OCI-M2 (cell line): ENCODE data around the gene PCDHA1.

Experiments
- DNase-seq: peaks from one replicate; lab custom pipeline; 2025; ENCODE audit not compliant: unreplicated experiment; lab: John Stamatoyannopoulos, UW

PCDHA1 gene

DNA sequence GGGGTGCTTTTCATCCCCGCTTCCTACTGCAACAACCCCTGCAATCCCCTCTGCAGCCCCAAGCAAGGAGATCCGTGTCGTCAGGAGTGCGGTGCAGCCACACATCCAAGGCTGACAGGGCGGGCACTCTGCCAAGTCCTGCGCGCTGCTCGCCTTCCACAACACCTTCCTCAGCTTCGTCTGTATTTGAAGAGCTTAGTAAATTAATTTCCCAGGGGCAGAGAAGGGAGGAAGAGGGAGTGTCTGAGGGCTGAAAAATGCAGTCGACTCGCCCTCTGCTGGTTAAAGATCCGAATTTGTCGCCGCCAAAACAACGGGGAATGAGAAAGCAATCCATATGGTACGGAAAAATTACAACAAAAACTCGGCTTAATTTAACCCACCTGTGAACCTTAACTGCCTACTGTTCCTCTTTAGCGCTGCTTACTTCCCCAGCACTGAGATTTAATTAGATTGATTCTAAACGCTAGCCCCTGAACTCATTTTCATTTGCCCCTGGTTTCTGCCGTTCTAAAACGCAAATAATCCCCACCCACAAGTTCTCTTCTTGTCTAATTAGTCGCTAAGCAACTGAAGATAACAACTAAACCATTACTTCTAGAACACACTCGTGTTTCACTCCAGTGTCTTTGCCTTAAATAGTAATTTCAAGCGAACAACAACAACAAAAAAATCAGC, 254.3 kb downstream of the PCDHA1 start:
- DNase-seq: no peak

DNA sequence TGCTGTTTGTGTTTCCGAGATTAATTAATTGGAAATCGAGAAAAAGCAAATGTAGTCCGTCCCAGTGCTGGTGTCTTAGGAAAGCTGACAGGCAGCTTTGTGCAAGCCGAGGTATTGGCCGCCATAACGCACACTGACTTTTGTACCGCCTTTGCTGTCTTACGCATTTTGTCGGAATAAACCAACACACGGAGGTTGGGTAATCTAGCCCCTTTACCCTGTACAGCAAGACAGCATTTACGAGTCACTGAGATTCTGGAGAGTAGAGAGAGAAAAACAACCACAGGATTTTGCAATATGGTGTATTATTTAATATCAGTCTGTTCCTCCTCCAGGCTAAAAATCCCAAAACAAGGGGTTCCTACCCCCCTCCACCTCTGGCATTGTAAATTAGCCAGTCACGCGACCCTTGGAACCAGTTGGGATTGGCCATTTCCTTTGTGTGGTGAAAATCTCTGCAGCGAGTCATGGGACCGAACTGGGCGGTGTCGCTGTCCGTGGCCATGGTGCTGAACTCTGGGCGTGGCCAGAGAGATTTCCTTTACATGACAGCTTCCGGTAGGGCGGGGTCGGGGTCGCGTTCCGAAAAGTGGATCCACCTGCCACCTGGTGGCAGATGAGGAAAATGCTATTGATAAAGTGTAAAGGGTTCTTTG, 255.0 kb downstream of the PCDHA1 start:
- DNase-seq: peak; percentile 61

- DNase-seq: no peak
Measured at GRCh38 chr5:141041427-141041785, 255.5 kb downstream of the PCDHA1 start.

- DNase-seq: no peak
Measured at GRCh38 chr5:141042555-141042954, 256.6 kb downstream of the PCDHA1 start.

DNA sequence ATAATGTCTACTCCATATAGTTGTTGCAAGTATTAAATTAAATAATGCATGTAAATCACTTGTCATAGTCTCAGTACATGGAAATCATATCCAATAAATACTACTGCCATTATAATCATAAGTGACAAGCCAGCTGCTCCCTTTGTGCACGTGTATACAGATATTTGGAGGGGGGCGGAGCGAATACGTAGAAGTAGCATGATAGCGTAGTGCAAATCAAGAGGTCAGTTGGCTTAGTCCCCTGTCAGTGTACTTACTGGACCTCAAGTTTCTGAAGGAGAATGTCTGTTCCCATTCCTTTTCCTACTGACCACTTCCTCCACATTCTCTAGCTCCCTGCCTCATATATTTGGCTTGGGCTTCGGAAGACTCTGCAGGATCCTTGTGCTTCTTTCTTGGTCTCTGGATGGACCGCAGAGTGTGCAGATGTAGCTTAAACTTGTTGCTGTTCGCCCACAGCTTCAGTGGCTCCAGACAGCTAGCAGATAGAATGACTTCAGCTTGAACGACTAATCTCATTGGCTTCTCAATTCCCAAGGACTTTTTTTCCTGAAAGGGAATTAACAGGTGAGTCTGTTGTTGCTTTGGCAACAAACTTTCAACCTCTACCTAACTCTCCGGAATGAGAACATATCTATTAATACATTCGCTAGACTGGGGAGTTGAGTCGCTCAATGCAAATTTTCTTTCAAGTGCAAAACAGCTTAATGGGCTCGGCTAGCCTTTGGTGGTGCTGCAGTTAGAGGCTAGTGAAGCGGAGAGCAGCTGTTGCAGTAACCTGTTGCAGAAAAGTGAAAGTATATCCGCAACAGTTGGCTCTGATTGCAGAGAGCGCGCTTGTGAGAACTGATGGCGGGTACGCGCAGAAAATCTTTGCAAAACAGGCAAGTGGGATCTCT, 264.9 kb downstream of the PCDHA1 start, which contains the start of gene PCDHB1:
Gene PCDHB1 (plus strand): TSS at position 753 of the 899 bp plus-strand sequence. CDS start 97 bp downstream, at position 850.
- DNase-seq: no peak

DNA sequence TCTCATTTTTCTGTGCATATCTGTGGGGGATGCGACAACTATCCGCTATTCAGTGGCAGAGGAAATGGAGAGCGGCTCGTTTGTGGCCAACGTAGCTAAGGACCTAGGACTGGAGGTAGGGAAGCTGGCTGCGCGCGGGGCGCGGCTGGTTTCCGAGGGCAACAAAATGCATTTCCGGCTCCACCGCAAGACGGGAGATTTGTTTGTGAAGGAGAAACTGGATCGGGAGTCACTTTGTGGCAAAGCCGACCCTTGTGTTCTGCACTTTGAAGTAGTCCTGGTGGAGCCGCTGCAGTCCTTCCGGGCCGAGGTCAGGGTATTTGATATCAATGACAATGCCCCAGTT, 265.6 kb downstream of the PCDHA1 start:
- DNase-seq: no peak
